ENCODE data around the gene HAGHL. TPM values are rescaled to one million over a fixed set of nuclear protein-coding genes. Genes with fewer than 3 reads are reported as not detected.

Gene HAGHL
- total RNA-seq, 1 donor from 2014 or later = 13.8 TPM

GRCh38 chr16:761625-762513 lies 35.0 kb downstream of the HAGHL start:
- intact Hi-C loops (cut with DNase I) = no loop called here
- no peak for ATAC-seq (ENCODE audit: poor library complexity)
- no peak for DNase-seq

- intact Hi-C loops (cut with DNase I) = no loop called here
- ATAC-seq (ENCODE audit: poor library complexity) = no peak
- no peak for DNase-seq
Observed at GRCh38 chr16:762595-763268, 35.8 kb downstream of the HAGHL start.

GRCh38 chr16:763369-764183 lies 36.7 kb downstream of the HAGHL start:
- ATAC-seq (ENCODE audit: poor library complexity) (no peak), DNase-seq (no peak)
- intact Hi-C loops (cut with DNase I) = no loop called here

GRCh38 chr16:764184-764750 lies 37.4 kb downstream of the HAGHL start:
- DNase-seq (no peak), ATAC-seq (ENCODE audit: poor library complexity) (no peak)
- intact Hi-C loops (cut with DNase I) = no loop called here

GRCh38 chr16:764848-765487 lies 38.1 kb downstream of the HAGHL start:
- ATAC-seq (ENCODE audit: poor library complexity) (no peak), DNase-seq (no peak)
- intact Hi-C loops (cut with DNase I) = no loop called here

- ATAC-seq (ENCODE audit: poor library complexity) (no peak), DNase-seq (no peak)
- intact Hi-C loops (cut with DNase I) = no loop called here
Observed at GRCh38 chr16:765488-765865, 38.6 kb downstream of the HAGHL start.

GRCh38 chr16:766008-766819 lies 39.3 kb downstream of the HAGHL start:
- DNase-seq (no peak), ATAC-seq (ENCODE audit: poor library complexity) (no peak)
- intact Hi-C loops (cut with DNase I) = no loop called here

- intact Hi-C loops (cut with DNase I) = no loop called here
- ATAC-seq (ENCODE audit: poor library complexity) = no peak
- no peak for DNase-seq
Observed at GRCh38 chr16:766820-767640, 40.1 kb downstream of the HAGHL start.

GRCh38 chr16:767743-768235 lies 40.9 kb downstream of the HAGHL start:
- intact Hi-C loops (cut with DNase I) = no loop called here
- ATAC-seq (ENCODE audit: poor library complexity) (no peak), DNase-seq (no peak)

- intact Hi-C loops (cut with DNase I) = no loop called here
- no peak for DNase-seq
- no peak for ATAC-seq (ENCODE audit: poor library complexity)
Observed at GRCh38 chr16:768428-768827, 41.5 kb downstream of the HAGHL start.

GRCh38 chr16:769184-769784 lies 42.4 kb downstream of the HAGHL start:
- ATAC-seq (ENCODE audit: poor library complexity) (no peak), DNase-seq (no peak)
- intact Hi-C loops (cut with DNase I) = no loop called here

- intact Hi-C loops (cut with DNase I) = no loop called here
- ATAC-seq (ENCODE audit: poor library complexity) (no peak), DNase-seq (no peak)
Observed at GRCh38 chr16:769934-770333, 43.0 kb downstream of the HAGHL start.

GRCh38 chr16:770411-770810 lies 43.5 kb downstream of the HAGHL start:
- no peak for ATAC-seq (ENCODE audit: poor library complexity)

GRCh38 chr16:772959-773358 lies 46.1 kb downstream of the HAGHL start:
- ATAC-seq (ENCODE audit: poor library complexity) = no peak
- DNase-seq = no peak
- intact Hi-C loops (cut with DNase I) = no loop called here

More at GRCh38 chr16:770411-770810, 43.5 kb downstream of the HAGHL start:
- DNase-seq = no peak
- intact Hi-C loops (cut with DNase I) = no loop called here

- intact Hi-C loops (cut with DNase I) = no loop called here
- ATAC-seq (ENCODE audit: poor library complexity) (no peak), DNase-seq (no peak)
Observed at GRCh38 chr16:774086-775001, 47.4 kb downstream of the HAGHL start.
